Ishikawa (cell line): ENCODE measurements around the gene EYS.

Experiments used
- FOXM1 ChIP-seq: IDR thresholded peaks from 2 replicates; pipeline ENCODE4 v1.6.1; 2012; ENCODE audit warnings: low read depth, borderline replicate concordance
- TF ChIP-seq, protein P1 (sequence below): IDR thresholded peaks from 2 replicates; pipeline ENCODE4 v1.6.1; 2012; ENCODE audit warnings: low read depth, mild to moderate bottlenecking
- TF ChIP-seq, protein P2 (sequence below): IDR thresholded peaks from 2 replicates; pipeline ENCODE4 v1.6.1; 2012
- TF ChIP-seq, protein P3 (sequence below): IDR thresholded peaks from 2 replicates; pipeline ENCODE4 v1.6.1; 2012

DNA sequence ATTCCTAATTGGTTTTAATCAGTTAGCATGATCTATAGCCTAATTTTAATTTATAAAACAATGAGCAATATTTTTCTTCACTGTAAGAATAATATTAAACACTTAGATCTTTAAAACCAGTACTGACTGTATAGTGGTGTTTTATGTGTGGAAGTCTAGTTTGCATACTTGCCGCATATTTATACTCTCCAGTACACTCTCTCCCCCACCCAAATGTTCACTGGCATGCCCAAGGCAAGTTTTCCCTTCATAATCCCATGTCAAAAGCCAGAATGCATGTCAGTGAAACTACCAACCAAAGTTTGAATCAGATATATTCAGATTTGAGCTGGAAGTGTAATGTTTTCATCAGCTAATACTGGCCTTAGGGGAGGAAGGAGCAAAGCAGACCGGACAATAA, 1565.3 kb downstream of the EYS start:
- TF ChIP-seq, protein P1, sequence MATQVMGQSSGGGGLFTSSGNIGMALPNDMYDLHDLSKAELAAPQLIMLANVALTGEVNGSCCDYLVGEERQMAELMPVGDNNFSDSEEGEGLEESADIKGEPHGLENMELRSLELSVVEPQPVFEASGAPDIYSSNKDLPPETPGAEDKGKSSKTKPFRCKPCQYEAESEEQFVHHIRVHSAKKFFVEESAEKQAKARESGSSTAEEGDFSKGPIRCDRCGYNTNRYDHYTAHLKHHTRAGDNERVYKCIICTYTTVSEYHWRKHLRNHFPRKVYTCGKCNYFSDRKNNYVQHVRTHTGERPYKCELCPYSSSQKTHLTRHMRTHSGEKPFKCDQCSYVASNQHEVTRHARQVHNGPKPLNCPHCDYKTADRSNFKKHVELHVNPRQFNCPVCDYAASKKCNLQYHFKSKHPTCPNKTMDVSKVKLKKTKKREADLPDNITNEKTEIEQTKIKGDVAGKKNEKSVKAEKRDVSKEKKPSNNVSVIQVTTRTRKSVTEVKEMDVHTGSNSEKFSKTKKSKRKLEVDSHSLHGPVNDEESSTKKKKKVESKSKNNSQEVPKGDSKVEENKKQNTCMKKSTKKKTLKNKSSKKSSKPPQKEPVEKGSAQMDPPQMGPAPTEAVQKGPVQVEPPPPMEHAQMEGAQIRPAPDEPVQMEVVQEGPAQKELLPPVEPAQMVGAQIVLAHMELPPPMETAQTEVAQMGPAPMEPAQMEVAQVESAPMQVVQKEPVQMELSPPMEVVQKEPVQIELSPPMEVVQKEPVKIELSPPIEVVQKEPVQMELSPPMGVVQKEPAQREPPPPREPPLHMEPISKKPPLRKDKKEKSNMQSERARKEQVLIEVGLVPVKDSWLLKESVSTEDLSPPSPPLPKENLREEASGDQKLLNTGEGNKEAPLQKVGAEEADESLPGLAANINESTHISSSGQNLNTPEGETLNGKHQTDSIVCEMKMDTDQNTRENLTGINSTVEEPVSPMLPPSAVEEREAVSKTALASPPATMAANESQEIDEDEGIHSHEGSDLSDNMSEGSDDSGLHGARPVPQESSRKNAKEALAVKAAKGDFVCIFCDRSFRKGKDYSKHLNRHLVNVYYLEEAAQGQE, result no peak
- TF ChIP-seq, protein P2, sequence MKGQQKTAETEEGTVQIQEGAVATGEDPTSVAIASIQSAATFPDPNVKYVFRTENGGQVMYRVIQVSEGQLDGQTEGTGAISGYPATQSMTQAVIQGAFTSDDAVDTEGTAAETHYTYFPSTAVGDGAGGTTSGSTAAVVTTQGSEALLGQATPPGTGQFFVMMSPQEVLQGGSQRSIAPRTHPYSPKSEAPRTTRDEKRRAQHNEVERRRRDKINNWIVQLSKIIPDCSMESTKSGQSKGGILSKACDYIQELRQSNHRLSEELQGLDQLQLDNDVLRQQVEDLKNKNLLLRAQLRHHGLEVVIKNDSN, result no peak
- TF ChIP-seq, protein P3, sequence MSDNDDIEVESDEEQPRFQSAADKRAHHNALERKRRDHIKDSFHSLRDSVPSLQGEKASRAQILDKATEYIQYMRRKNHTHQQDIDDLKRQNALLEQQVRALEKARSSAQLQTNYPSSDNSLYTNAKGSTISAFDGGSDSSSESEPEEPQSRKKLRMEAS, result no peak
- no peak for TF ChIP-seq FOXM1
